GM19468 (cell line): ENCODE measurements around the gene VAV3.
"Not testable (repeated sequence)": the region's sequence is repeated elsewhere in the genome, so short reads cannot be mapped to it uniquely, and the experiment has no call there.

ENCODE experiments used
- ATAC-seq: cut with Tn5 transposase; IDR thresholded peaks from one replicate; pipeline ENCODE4 v1.9.1; 2021; ENCODE audit warnings: mild to moderate bottlenecking, moderate library complexity, moderate number of reproducible peaks; ENCODE audit not compliant: unreplicated experiment; ENCODE audit errors: extremely low read depth

Gene VAV3

GRCh38 chr1:107897438-107898345 is 67.3 kb downstream of the VAV3 start:
- no peak for ATAC-seq

DNA sequence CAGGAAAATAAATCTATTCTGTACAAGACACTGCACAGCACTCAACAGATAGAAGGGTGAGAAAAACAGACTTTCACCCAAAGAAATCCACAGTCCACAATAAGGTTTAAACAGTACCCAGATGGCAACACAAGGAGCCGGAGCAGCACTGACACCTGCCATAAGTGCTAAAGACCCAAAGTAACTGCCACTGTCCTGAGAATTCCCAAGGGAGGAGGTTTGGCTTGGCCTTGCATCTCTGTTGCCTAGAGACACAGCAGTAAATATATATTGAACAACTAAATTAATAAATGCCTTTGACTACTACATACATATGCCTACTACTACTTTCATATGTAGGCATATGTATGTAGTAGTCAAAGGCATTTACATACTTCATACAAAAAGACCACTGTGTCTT is 68.0 kb downstream of the VAV3 start:
- ATAC-seq = no peak

DNA sequence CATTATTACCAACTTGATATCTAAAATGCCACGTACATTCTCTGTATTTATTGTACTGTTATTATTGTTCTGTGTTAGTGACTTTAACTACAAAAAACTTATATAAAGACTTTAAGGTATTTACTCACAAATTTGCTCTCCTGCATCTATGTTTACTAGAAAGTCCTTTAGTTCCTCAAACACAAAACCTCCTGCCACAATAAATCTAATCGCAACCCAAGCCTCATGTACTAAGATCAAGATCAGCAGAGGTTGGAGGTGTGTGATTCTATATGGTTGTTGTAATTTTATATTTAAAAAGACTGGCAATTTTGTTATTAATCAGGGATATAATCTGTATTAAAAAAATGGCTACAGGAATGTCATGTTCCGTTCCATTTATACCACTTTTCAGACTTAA is 68.6 kb downstream of the VAV3 start:
- no peak for ATAC-seq

- no peak for ATAC-seq
These were observed 69.4 kb downstream of the VAV3 start for GRCh38 chr1:107895403-107896191.

- no peak for ATAC-seq
These were observed 70.4 kb downstream of the VAV3 start for GRCh38 chr1:107894605-107895004.

DNA sequence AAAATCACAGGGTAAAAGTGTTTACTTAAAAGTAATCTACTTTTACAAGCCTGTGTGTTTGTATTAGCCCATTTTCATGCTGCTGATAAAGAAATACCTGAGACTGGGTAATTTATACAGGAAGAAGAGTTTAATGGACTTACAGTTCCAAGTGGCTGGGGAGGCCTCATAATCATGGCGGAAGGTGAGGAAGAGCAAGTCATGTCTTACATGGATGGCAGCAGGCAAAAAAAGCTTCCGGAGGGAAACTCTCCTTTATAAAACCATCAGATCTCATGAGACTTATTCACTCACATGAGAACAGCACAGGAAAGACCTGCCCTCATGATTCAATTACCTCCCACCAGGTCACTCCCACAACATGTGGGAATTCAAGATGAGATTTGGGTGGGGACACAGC is 71.6 kb downstream of the VAV3 start:
- ATAC-seq = not testable (repeated sequence)

DNA sequence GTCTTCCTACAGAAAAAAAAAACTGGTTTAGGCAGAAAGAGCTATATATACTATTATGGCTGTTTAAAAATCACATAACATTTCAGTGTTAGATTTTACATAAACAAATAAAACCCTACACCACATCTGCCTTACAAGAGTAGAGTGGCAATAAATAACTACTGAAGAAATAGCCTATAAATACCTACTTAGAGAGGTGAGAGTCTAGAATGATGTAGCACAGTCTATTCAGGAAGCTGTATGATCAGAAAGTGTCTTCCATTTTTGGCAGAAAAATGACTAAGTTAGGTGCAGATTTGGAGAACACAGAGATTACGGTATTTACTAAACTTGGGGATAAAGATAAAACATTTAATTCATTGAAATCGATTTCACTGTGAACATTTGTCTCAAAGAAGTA is 75.5 kb downstream of the VAV3 start:
- no peak for ATAC-seq

DNA sequence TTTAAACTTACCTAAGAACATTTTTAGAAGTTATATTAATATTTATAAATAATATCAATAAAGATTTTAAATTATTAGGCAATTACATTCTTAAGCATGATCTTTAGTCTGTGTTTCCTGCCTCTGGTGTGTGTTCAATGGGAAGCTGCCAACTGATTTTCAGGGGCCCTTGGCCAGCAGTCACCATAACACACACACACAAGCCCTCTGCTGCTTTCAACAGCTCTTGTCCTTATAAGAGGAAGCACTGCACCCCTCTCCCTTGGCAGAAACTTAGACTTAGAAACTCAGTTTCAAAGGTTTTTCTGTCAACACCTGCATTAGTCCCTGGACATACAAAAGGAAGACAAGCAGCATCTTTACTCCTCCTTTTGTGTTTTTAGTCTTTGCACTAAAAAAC is 81.4 kb downstream of the VAV3 start:
- no peak for ATAC-seq

DNA sequence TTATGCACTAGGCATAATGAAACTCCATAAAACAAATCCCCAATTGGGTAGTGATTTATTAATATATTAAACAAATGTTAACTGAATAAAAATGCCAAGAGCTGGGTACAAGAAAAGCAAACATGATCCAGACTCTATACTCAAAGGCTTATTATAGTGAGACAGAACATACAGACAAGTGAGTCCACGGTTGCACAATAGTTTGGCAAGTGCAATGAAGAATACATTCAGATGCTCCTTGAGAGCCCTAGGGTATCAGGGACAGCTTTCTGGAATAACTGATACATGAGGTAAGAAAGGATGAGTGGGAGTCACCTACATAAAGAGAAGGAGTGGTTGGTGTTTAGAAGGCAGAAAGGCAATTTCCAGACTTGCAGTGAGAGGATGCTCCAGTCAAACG is 85.1 kb downstream of the VAV3 start:
- ATAC-seq = no peak

DNA sequence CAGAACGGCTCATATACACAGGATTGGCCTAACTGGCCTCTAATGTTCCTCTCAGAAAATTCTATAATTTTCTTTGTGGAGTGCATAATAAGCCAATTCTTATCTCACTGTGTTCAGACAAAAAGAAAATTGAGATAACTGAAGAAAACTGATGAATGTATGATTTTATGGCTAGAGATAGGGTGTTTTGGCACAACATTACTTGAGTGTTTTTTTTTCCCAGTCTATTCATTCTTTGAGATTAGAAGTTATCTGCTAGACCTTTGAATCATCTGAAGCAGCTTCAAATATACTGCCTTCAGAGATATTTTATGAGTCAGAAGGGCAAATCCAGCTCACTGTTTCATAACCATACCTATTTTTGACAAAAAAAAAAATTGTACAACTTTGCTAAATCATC is 85.6 kb downstream of the VAV3 start:
- no peak for ATAC-seq

DNA sequence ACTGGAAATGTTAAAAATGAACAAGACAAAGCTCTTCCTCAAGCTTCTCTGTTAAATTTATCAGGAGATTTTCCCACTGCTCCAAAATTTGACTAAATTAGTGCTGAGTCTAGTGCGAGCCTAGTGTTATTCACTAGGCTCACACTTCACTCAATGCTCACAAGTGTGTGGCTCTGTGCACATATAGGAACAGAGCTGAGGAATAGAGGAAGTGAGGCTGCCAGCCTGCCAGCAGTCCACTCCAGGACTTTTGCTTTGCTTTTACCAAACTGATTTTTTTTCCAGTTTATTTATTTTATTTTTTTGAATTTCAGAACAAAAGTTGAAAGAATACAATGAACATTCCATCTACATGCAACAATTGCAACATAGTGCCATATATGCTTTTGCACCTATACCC is 87.2 kb downstream of the VAV3 start:
- no peak for ATAC-seq

GRCh38 chr1:107877092-107877491 is 87.9 kb downstream of the VAV3 start:
- ATAC-seq = no peak

DNA sequence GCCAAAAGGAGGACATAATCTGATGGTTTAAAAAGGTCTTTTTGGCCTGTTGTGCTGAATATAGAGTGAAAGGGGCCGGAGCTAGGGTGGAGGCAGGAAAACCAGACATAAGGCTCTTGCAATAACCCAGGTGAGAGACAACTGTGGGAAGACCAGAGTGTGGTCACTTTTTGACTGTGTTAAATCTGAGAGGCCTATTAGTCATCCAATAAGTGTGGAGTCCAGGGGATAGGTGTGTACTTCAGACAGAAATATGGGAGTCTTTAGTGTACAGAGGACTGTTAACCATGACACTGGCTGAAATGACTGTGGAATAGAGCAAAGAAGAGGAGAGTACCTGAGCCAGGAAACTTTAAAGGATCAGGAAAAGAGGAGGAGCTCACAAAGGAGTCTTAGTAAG is 89.3 kb downstream of the VAV3 start:
- ATAC-seq = no peak

DNA sequence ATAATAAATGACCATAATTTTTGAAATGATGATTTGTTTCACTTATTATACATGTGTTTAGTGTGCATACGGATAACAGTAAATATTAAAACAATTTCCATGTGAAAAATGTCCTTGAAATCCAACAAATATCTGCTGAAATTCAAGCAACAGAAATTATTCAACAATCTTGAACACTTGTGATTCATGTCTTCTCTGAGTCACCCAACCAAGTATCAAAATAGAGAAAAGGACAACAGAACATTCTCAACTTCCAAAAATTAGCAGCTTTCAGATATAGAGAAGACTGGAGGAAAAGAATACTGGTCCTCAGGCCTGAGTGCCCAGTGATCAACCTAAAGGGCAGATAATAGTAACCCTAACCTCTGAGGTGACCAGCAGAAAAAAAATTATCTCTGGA is 90.8 kb downstream of the VAV3 start:
- ATAC-seq = no peak

DNA sequence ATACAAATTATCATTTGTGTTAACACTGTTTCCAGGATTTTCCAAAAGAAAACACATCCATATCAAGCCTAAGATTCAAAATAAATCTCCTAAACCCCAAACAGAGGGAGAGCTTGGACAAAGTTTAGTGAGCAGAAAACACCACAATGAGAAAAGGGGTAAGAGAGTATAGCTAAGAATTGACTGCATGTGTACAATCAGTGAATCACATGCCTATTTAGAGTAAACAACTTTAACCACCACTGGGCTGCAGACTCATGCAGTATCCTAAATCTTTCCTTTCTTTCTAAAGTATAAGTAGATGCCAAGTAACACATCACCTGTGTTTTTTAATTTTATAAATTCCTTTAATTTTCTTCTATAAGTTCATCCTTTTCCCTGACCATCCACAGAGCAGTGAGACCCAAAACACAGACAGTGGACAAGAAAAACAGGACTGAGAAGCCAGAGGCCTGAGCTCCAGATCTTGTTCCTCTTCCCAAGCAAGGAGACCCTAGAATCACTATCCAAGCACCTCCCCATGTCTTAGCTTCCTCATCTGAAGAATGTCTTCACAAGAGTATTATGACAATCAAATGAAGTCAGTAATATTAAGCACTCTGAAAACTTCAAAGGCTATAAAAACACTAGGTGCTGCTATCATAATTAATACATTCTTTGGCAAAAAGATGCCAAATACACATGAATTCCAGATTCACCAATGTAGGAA is 93.1 kb downstream of the VAV3 start:
- no peak for ATAC-seq

DNA sequence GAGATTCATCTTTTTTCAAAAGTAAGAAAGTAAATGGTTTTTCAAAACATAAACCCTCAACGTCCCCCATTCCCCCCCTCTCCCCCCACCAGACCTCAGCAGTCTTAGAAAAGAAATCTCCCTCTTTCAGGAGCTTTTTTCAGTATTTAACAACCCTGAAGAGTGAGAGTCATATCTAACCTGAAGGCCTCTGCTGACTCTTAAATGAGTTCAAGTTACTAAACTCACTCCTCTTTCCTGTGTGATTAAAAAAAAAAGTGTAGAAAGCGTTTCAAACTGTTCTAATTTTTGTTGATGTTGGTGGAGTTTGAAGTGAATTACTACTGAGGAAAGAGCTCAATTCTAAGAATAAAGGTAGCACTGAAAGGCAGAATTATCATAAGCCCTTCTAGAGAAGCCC is 93.7 kb downstream of the VAV3 start:
- no peak for ATAC-seq

- no peak for ATAC-seq
These were observed 94.3 kb downstream of the VAV3 start for GRCh38 chr1:107870696-107871095.

- ATAC-seq = no peak
These were observed 97.1 kb downstream of the VAV3 start for GRCh38 chr1:107867897-107868296.

DNA sequence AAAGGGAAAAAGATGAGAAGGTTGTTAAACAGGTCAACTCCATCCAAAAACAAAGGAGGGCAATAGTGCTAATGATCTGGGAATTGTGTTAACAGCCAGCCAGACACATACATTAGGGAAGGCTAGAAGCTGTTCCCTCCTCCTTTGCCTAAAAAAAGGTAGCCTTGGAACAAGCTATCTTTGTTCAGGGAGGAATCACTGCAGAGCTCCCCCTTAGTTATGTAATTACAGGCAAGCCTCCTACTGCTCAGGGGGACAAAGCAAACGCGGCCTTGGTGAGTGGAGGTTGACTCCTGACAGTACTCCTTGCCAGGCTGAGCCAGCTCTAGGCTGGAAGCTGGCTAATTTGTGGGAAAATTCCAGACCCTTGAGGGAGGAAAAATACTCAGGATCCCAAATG is 97.6 kb downstream of the VAV3 start:
- no peak for ATAC-seq

DNA sequence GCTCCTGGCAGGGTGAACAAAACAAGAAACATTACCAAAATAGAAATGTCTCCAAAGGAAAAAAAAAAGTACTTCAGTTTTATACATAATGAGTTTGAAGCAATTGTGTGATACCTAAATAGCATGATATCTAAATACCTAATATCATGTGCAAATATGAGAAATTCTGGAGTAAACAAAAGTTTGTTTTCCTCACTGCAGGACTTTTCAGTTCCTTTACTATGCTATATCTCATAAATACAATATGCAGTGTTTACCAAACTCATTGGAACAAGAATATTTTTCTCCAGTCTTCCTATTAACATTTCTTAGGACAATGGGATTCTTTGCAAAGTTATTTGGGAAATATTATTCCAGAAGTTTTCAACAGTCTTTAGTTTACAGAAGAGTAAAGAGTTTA is 98.1 kb downstream of the VAV3 start:
- ATAC-seq = no peak

GRCh38 chr1:107865627-107866026 is 99.4 kb downstream of the VAV3 start:
- ATAC-seq = no peak
